Activated T-helper 2 cell treated with anti-CD3 and anti-CD28 coated beads, Interferon-gamma antibody, Interleukin-2, Interleukin-4, amounts not matched to agents 10 μg/mL and 5 μg/mL and 100 μg/mL, durations not matched to agents 14 hours and 24 hours and 36 hours (primary cell): ENCODE measurements around the gene QPCT. TPM values are rescaled to one million over a fixed set of nuclear protein-coding genes. Genes with fewer than 3 reads are reported as not detected.
"Not testable (repeated sequence)": the region's sequence is repeated elsewhere in the genome, so short reads cannot be mapped to it uniquely, and the experiment has no call there.

Experiments
- DNase-seq: peaks from one replicate; pipeline ENCODE4 v3.0.0; 2021; ENCODE audit warnings: low spot score
- H3K27ac Mint-ChIP-seq: one replicate; pipeline ENCODE4 v1.8.0; 2021; ENCODE audit warnings: mixed read lengths
- H3K27me3 Mint-ChIP-seq: one replicate; pipeline ENCODE4 v1.8.0; 2021; ENCODE audit warnings: low read depth, mixed read lengths
- H3K36me3 Mint-ChIP-seq: one replicate; pipeline ENCODE4 v1.8.0; 2021; ENCODE audit warnings: low read depth, mixed read lengths
- H3K4me1 Mint-ChIP-seq: one replicate; pipeline ENCODE4 v1.8.0; 2021; ENCODE audit warnings: low read depth, mixed read lengths
- H3K4me3 Mint-ChIP-seq: one replicate; pipeline ENCODE4 v1.8.0; 2021; ENCODE audit warnings: low read depth, mild to moderate bottlenecking, moderate library complexity, mixed read lengths
- H3K9me3 Mint-ChIP-seq: one replicate; pipeline ENCODE4 v1.8.0; 2021; ENCODE audit warnings: mixed read lengths
- intact Hi-C: fragments of 100-400 bp; cut with micrococcal nuclease; formaldehyde crosslinking; loops from one replicate; pipeline ENCODE4 v1.15.1; 2023
- total RNA-seq: library from RNA; stranded (reverse); gene quantifications from 2 replicates; pipeline ENCODE4 v1.2.3, GENCODE V29; 2022

QPCT gene
- total RNA-seq, 1 donor from 2014 or later: 0.48 TPM

GRCh38 chr2:37370666-37371065, 26.2 kb downstream of the QPCT start:
- no peaks in the 10 kb centered on the region for H3K36me3 Mint-ChIP-seq
- peaks cover 31% of the 10 kb centered on the region for H3K4me1 Mint-ChIP-seq
- H3K27me3 Mint-ChIP-seq: peaks cover 45% of the 10 kb centered on the region
- no peak for DNase-seq
- intact Hi-C loops: loop anchor here (10.0 kb wide), 3 partner anchors 254 to 1754 kb away; partner anchors contain the start of genes GALM and SOS1
- H3K9me3 Mint-ChIP-seq: no peaks in the 10 kb centered on the region
- H3K4me3 Mint-ChIP-seq: no peak overlapping the region
- no peak overlapping the region for H3K27ac Mint-ChIP-seq

DNA sequence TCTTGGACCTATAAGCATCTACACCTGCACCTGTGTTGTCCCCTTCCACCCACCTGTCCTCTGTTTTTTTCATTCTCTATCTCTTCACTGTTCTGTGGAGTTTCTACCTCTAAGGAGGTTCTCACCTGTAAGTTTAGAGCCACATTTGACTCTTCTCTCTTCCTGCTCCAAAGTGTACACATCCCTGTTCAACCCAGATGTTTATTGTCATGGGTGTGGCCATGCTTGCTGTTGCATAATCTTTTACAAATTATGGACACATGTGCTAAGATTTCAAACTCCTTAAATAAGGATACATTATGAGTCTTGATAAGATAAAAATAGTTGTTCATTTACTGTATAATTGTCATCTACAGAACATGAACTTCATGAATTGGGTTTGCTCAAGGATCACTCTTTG, 27.6 kb downstream of the QPCT start:
- DNase-seq: no peak
- no peaks in the 10 kb centered on the region for H3K36me3 Mint-ChIP-seq
- peaks cover 45% of the 10 kb centered on the region for H3K27me3 Mint-ChIP-seq
- H3K9me3 Mint-ChIP-seq: no peaks in the 10 kb centered on the region
- intact Hi-C loops: loop anchor here (10.0 kb wide), 3 partner anchors 253 to 1753 kb away; partner anchors contain the start of genes GALM and SOS1
- H3K4me3 Mint-ChIP-seq: no peak overlapping the region
- no peak overlapping the region for H3K27ac Mint-ChIP-seq
- peaks cover 36% of the 10 kb centered on the region for H3K4me1 Mint-ChIP-seq

GRCh38 chr2:37375741-37376288, 31.4 kb downstream of the QPCT start:
- peak overlapping the region; percentile 73 for H3K27ac Mint-ChIP-seq
- DNase-seq: no peak
- H3K9me3 Mint-ChIP-seq: no peaks in the 10 kb centered on the region
- intact Hi-C loops: loop anchor here (1.0 to 10.0 kb wide), 12 partner anchors 9 to 1749 kb away; partner anchors contain the start of genes ATL2, CEBPZ, CYP1B1 and EIF2AK2
- H3K4me1 Mint-ChIP-seq: peaks cover 29% of the 10 kb centered on the region
- peak overlapping the region; percentile 9 for H3K4me3 Mint-ChIP-seq
- H3K36me3 Mint-ChIP-seq: no peaks in the 10 kb centered on the region
- H3K27me3 Mint-ChIP-seq: peaks cover 50% of the 10 kb centered on the region

DNA sequence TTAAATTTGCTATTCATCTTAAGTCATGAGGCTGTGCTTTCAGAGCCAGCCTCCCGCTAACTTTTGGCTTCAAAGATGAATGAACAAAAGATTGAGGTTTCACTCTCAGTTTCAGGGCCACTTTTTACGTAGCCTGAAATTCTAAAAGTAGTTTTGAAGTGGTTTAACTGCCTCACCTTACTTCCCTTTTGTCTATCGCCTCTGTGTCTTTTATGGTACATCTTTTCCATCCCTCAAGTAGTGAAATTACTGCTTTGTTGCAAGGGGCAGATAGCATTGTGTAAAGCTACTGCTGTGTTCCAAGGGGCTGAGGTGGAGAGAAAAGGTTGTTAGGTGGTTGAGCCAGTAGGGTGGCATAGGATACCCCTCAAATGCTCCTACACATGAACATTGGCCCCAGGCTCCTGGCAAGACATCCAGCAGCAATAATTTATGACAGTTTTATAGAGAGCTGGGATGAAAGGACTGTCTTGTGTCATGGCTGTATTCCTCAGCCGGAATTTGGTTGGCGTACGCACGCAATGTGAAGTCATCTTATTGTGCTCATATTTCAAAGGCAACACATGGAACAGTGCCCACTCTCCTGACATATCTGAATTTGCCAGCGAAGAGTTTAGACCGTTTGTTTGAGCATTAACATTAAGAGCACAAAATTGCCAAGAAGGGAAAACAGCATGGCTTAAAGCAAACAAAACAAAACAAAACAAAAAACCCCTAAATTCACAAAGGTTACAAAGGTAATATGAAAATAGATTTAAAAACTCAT, 32.2 kb downstream of the QPCT start:
- peaks cover 44% of the 10 kb centered on the region for H3K27me3 Mint-ChIP-seq
- H3K9me3 Mint-ChIP-seq: no peaks in the 10 kb centered on the region
- intact Hi-C loops: loop anchor here (1.0 to 10.0 kb wide), 13 partner anchors 9 to 1748 kb away; partner anchors contain the start of genes ATL2, CEBPZ, CYP1B1 and EIF2AK2

GRCh38 chr2:37377187-37377532, 32.7 kb downstream of the QPCT start:
- Mint-ChIP-seq H3K27ac (no peak overlapping the region), H3K36me3 (no peaks in the 10 kb centered on the region), H3K27me3 (peaks cover 39% of the 10 kb centered on the region), H3K9me3 (no peaks in the 10 kb centered on the region), H3K4me3 (no peak overlapping the region), H3K4me1 (peaks cover 28% of the 10 kb centered on the region)
- no peak for DNase-seq
- intact Hi-C loops: loop anchor here (1.0 to 10.0 kb wide), 10 partner anchors 13 to 1748 kb away; partner anchors contain the start of genes ATL2, CYP1B1, EIF2AK2 and GALM

More for the DNA sequence above, 32.2 kb downstream of the QPCT start:
- Mint-ChIP-seq H3K4me1 (peaks cover 29% of the 10 kb centered on the region), H3K27ac (peak overlapping the region; percentile 73), H3K36me3 (no peaks in the 10 kb centered on the region), H3K4me3 (peak overlapping the region; percentile 24)
- DNase-seq: peak; percentile 20

DNA sequence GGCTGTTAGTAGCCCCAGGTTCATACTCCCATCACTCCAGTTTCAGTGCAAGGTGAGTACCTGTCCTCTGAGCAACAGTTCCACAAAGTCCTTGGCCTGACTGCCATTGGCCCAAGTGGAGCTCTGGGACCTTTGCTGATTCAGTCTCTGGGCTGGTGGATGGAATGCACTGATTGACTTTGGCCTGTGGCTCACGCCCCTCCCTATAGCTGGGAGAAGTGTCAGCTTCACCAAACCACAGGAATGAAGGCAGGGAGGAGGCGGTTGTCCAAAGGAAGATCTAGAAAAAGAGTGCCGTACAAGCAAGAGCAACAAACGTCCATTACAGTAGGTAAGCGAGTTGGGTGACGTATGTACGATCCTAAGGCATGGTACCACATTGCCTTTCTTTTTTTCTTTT, 34.0 kb downstream of the QPCT start:
- Mint-ChIP-seq H3K4me1 (peaks cover 28% of the 10 kb centered on the region), H3K9me3 (no peaks in the 10 kb centered on the region), H3K27ac (no peak overlapping the region), H3K27me3 (peaks cover 30% of the 10 kb centered on the region), H3K4me3 (no peak overlapping the region), H3K36me3 (no peaks in the 10 kb centered on the region)
- DNase-seq: no peak
- intact Hi-C loops: loop anchor here (5.0 to 10.0 kb wide), 7 partner anchors 221 to 1746 kb away; partner anchors contain the start of genes ATL2, CYP1B1, EIF2AK2 and GALM

DNA sequence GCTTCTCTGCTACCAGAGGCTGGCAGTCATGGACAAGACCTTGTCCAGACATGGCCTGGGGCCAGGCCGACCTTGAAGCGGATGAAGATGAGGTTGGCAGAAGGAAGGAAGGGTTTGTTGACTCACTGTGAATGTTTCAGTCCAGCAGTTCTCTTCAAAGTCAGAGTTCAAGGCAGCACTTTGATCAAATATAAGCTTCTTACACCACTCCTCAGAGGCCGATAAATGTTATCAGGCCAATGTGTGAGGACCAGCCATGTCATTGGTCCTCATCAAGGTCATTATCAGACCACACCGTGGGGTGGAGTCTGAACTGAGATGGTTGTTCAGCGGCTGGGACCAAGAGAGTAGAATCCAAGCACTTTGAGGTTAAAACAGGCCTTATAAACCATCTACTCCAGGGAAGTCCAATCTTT, 35.5 kb downstream of the QPCT start:
- intact Hi-C loops: loop anchor here (5.0 to 10.0 kb wide), 7 partner anchors 223 to 1745 kb away; partner anchors contain the start of genes ATL2, CYP1B1, EIF2AK2 and GALM
- no peak for DNase-seq

GRCh38 chr2:37380787-37381186, 36.4 kb downstream of the QPCT start:
- H3K9me3 Mint-ChIP-seq, H3K36me3 Mint-ChIP-seq, intact Hi-C loops, DNase-seq, H3K4me3 Mint-ChIP-seq, H3K27ac Mint-ChIP-seq: not testable (repeated sequence)
- Mint-ChIP-seq H3K4me1 (peaks cover 21% of the 10 kb centered on the region), H3K27me3 (peaks cover 17% of the 10 kb centered on the region)

More for the DNA sequence above, 35.5 kb downstream of the QPCT start:
- peaks cover 21% of the 10 kb centered on the region for H3K27me3 Mint-ChIP-seq
- H3K9me3 Mint-ChIP-seq: no peaks in the 10 kb centered on the region
- H3K27ac Mint-ChIP-seq: no peak overlapping the region
- peaks cover 25% of the 10 kb centered on the region for H3K4me1 Mint-ChIP-seq
- no peaks in the 10 kb centered on the region for H3K36me3 Mint-ChIP-seq
- H3K4me3 Mint-ChIP-seq: no peak overlapping the region

GRCh38 chr2:37384261-37384660, 39.8 kb downstream of the QPCT start:
- intact Hi-C loops, H3K27ac Mint-ChIP-seq, H3K4me1 Mint-ChIP-seq, DNase-seq, H3K36me3 Mint-ChIP-seq, H3K4me3 Mint-ChIP-seq, H3K27me3 Mint-ChIP-seq, H3K9me3 Mint-ChIP-seq: not testable (repeated sequence)

DNA sequence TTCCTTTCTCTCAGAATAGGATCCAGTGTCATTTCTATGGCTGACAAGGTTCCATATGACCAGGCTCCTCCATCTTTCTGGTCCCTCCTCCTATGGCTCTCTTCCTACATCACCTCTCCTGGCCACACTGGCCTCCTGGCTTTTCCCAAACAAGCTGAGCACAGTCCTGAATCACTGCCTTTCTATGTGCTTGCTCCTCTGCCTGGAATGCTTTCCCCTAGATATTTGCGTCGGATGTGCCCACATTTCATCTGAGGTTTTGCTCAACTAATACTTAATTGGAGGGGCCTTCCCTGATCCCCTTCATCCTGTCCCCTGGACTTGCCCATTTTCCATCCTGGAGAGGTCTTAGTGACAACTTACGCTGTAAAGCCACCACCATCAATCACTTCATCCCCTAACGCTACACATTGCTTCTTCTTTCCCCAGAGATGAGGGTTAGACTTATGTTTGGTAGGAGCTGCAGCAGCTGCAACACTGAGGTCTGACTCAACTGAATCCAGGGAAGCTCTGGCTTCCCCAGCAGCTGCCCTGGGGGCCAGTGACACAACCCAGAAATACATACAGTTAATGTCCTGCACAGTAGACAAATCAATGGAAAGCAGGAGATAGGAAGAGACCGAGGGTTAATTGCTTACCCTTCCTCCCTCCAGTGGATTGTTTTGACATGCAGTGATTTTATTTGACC, 42.9 kb downstream of the QPCT start:
- DNase-seq: no peak
- Mint-ChIP-seq H3K4me3 (no peak overlapping the region), H3K9me3 (no peaks in the 10 kb centered on the region), H3K36me3 (no peaks in the 10 kb centered on the region), H3K4me1 (peaks cover 15% of the 10 kb centered on the region), H3K27me3 (no peaks in the 10 kb centered on the region), H3K27ac (no peak overlapping the region)
- intact Hi-C loops: no loop called here

GRCh38 chr2:37388074-37388473, 43.6 kb downstream of the QPCT start:
- H3K4me3 Mint-ChIP-seq: no peak overlapping the region

DNA sequence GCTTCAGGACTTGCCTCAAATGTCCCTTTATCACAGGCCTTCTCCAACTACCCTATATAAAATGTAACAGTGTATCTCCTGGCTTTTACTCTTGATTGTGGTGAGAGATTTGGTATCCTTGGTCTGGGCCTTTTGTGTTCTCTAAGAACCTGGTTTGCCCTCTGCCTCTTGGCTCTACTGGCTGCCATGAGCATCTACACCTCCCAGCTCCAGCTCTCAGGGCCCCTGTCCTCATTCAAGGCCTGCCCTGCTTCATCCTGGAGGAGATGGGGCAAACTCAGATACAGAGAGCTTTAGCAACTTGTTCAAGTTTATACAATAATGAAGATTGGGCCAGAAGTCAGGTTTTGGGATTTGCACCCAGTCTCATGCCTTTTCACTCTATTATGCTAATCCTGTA, 45.0 kb downstream of the QPCT start:
- Mint-ChIP-seq H3K4me1 (peaks cover 20% of the 10 kb centered on the region), H3K9me3 (no peaks in the 10 kb centered on the region), H3K36me3 (no peaks in the 10 kb centered on the region), H3K4me3 (no peak overlapping the region), H3K27me3 (peaks cover 6% of the 10 kb centered on the region), H3K27ac (no peak overlapping the region)
- intact Hi-C loops: no loop called here
- no peak for DNase-seq

More at GRCh38 chr2:37388074-37388473, 43.6 kb downstream of the QPCT start:
- H3K4me1 Mint-ChIP-seq: peaks cover 16% of the 10 kb centered on the region
- no peaks in the 10 kb centered on the region for H3K27me3 Mint-ChIP-seq
- H3K27ac Mint-ChIP-seq: no peak overlapping the region
- intact Hi-C loops: no loop called here
- H3K9me3 Mint-ChIP-seq: no peaks in the 10 kb centered on the region
- no peaks in the 10 kb centered on the region for H3K36me3 Mint-ChIP-seq
- no peak for DNase-seq
